GM13976 (cell line): Measurements from ENCODE around the gene PLA2G4A.
"Not testable (repeated sequence)": the region's sequence is repeated elsewhere in the genome, so short reads cannot be mapped to it uniquely, and the experiment has no call there.

ENCODE experiments used
- DNase-seq: peaks from one replicate; pipeline ENCODE4 v3.0.0; 2012; ENCODE audit warnings: low spot score
- in situ Hi-C: fragments of 300-500 bp; cut with MboI; formaldehyde crosslinking; loops from one replicate; pipeline ENCODE4 v1.12.0; 2022; ENCODE audit warnings: low sequenced_read_pairs, mixed read lengths, inconsistent platforms; ENCODE audit not compliant: unreplicated experiment
- TF ChIP-seq, protein P1 (sequence below): IDR thresholded peaks from 2 replicates; pipeline ENCODE4 v1.5.1; 2012; ENCODE audit warnings: borderline replicate concordance, mild to moderate bottlenecking; ENCODE audit not compliant: insufficient read depth; ENCODE audit errors: extremely low read depth, missing control alignments, control extremely low read depth

The PLA2G4A gene

DNA sequence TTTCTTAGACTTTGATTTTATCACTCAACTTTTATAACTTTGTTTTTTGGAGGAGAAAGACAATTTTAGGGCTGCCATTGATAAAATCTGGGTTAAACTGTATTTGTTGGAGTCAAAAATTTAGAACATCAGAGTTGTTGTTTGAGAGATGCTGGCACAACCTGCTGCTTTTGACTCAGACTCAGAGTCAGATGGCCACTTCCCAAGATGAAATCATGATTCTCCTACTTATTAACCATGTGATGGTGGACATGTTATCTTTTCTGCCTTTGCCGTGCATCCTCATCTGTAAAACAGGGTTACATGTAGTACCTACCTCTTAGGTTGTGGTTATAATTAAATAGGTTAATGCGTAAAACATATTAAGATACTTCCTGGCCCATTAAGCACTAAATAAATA lies 71.2 kb downstream of the PLA2G4A start:
- in situ Hi-C loops = no loop called here
- TF ChIP-seq, protein P1, sequence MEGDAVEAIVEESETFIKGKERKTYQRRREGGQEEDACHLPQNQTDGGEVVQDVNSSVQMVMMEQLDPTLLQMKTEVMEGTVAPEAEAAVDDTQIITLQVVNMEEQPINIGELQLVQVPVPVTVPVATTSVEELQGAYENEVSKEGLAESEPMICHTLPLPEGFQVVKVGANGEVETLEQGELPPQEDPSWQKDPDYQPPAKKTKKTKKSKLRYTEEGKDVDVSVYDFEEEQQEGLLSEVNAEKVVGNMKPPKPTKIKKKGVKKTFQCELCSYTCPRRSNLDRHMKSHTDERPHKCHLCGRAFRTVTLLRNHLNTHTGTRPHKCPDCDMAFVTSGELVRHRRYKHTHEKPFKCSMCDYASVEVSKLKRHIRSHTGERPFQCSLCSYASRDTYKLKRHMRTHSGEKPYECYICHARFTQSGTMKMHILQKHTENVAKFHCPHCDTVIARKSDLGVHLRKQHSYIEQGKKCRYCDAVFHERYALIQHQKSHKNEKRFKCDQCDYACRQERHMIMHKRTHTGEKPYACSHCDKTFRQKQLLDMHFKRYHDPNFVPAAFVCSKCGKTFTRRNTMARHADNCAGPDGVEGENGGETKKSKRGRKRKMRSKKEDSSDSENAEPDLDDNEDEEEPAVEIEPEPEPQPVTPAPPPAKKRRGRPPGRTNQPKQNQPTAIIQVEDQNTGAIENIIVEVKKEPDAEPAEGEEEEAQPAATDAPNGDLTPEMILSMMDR = no peak

GRCh38 chr1:186900539-186901237 lies 71.9 kb downstream of the PLA2G4A start:
- in situ Hi-C loops = no loop called here
- TF ChIP-seq, protein P1 = no peak
- DNase-seq = no peak

More for the DNA sequence above, 71.2 kb downstream of the PLA2G4A start:
- DNase-seq = no peak

- TF ChIP-seq, protein P1 = no peak
- in situ Hi-C loops = no loop called here
- DNase-seq = no peak
Observed at GRCh38 chr1:186901631-186902030, 72.9 kb downstream of the PLA2G4A start.

DNA sequence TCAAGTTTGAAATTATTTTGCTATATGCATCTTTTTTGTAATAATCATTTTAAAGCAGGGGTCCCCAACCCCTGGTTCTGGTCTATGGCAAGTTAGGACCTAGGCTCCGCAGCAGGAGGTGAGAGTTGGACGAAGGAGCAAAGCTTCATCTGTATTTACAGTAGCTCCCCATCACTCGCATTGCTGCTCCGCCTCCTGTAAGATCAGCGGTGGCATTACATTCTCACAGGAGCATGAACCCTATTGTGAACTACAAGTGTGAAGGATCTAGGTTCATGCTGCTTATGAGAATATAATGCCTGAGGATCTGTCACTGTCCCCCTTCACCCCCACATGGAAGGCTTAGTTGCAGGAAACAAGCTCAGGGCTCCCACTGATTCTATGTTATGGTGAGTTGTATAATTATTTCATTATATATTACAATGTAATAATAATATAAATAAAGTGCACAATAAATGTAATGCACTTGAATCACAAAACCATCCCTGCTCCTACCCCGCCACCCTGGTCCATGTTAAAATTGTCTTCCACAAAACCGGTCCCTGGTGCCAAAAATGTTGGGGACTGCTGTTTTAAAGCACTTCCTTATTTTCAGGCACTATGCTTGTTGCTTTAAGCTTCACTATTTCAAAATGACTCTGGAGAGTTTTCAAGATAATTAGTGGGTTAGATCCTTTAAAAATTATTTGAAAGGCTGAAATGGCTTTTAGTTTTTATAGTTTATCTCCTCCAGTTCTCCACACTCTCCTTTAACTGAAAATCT lies 74.8 kb downstream of the PLA2G4A start:
- TF ChIP-seq, protein P1 = peak; percentile 14
- in situ Hi-C loops = no loop called here
- no peak for DNase-seq

GRCh38 chr1:186904361-186904760 lies 75.6 kb downstream of the PLA2G4A start:
- no peak for DNase-seq
- in situ Hi-C loops = no loop called here
- TF ChIP-seq, protein P1 = no peak

DNA sequence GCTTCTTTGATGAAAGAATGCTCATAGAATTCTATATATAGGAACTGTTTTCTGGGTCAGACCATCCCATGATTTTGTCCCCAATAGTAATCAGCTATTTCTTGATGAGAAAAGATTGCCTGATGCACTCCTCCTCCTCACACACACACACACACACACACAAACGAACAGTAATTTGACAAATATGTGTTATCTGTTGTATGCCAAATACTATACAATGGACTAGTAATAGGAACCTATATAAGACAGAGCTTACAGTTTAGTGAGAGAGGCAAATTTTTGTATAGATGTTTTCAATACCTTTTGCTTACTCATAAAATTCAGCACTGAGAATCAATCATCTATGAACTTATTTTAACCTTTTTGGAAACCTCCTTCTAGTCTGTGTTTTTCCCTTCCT lies 76.8 kb downstream of the PLA2G4A start:
- no peak for DNase-seq
- TF ChIP-seq, protein P1 = no peak
- in situ Hi-C loops = no loop called here

- no peak for DNase-seq
- in situ Hi-C loops = no loop called here
- TF ChIP-seq, protein P1 = no peak
Observed at GRCh38 chr1:186915555-186915954, 86.8 kb downstream of the PLA2G4A start.

DNA sequence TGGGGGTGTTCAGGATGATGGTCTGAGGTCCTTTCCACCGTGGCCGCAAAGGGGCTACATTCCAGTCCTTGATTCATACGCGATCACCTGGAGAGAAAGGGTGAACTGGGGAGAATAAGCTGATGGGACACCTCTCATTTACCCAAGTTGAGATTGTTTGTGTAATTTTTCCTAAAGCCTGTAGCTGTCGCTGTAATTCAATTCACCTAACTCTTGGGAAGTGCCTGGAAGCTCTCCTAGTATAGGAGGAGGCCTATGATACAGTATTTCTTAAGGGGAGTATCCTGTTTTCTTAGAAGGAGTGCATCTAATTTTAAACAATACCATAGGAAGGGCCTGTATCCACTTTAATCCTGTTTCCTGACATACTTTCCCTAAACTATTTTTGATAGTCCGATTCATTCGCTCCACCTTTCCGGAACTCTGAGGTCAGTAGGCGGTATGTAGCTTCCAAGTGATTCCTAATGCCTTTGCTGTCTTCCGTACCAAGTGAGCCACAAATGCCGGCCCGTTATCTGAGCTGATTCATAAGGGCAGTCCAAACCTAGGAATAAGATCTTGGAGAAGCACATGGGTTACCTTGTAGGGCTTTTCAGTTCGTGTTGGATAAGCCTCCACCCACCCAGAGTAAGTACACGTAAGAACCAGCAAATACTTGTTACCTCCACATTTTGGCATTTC lies 88.5 kb downstream of the PLA2G4A start:
- in situ Hi-C loops, DNase-seq: not testable (repeated sequence)

GRCh38 chr1:186921386-186921785 lies 92.6 kb downstream of the PLA2G4A start:
- in situ Hi-C loops = not testable (repeated sequence)

GRCh38 chr1:186922814-186923213 lies 94.1 kb downstream of the PLA2G4A start:
- DNase-seq, in situ Hi-C loops: not testable (repeated sequence)

More at GRCh38 chr1:186921386-186921785, 92.6 kb downstream of the PLA2G4A start:
- DNase-seq = not testable (repeated sequence)
